GM18511 (cell line): ENCODE results near the gene ARID1A.
"Not testable (repeated sequence)": the region's sequence is repeated elsewhere in the genome, so short reads cannot be mapped to it uniquely, and the experiment has no call there.

ENCODE experiments used
- ATAC-seq: cut with Tn5 transposase; IDR thresholded peaks from one replicate; pipeline ENCODE4 v1.9.1; 2021; ENCODE audit warnings: mild to moderate bottlenecking, moderate library complexity; ENCODE audit not compliant: unreplicated experiment

ARID1A gene

DNA sequence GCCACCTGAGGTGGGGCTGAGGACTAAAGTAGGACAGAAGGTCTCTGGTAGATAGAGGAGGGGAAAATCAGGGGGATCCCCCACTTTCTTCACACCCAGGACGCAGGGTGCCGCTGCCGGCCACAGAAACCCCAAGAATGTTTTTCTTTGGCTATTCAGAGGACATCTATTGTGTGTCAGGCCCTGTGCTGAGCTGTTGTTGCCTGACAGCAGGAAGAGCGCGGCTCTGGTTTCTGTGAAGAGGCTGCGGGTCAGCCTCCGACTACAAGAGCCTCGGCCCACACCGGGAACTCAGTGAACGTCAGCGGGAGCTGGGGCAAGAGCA, 91.5 kb downstream of the ARID1A start:
- peak; percentile 64 for ATAC-seq

DNA sequence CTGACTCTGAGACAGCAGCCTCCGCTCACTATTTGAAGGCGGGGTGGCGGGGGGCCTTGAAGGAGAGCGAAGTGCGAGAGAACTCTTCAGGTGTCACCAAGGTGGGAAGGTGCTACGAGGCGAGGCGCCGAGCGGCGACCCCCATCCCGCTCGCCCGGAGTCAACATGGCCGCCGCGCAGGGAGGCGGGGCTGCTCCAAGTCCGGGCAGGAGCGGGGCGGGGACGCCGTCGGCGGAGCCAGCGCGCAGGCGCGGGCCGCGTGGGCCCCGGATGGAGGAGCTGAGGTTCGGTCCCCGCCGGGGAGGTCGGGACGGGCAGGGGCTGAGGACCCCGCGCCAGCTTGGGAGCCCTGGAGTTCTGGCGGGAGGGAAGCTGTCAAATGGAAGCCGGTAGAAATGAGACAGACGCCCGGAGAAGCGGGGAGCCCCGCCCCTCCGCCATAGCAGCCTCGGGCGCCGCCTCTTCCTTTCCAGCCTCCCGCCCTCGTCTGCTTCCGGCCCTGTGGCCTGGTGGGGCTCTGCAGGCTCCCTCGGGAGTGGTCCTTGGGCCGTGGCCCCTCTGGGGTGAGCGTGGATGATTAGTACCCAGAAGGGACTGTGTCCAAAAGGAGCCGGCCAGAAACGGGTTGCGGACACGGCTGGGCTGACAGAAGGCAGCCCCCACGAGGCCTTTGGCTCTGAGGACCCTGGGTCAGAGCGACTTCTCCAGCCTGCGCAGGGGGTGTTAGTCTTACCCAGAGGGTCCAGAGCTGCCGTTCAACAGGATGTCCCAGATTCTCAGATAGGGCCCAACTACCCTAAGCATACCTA, 92.1 kb downstream of the ARID1A start, which contains the start of gene PIGV:
Gene PIGV, plus strand, starts transcription at position 245 of the 809 bp plus-strand sequence. CDS start 2,866 bp downstream, outside the sequence.
- peak; percentile 65 for ATAC-seq

DNA sequence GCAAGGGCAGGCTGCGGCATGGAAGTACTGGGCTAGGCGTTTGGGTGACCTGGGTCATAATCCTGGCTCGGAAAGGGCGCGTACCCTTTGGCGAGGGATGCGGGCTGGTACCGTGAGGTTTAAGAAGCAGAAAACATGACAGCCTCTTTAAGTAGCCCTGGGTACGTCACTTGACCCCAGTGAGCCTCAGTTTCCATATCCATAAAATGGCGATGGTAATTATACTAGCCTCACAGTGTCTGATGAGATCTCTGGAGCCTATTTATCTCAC, 92.6 kb downstream of the ARID1A start:
- no peak for ATAC-seq

DNA sequence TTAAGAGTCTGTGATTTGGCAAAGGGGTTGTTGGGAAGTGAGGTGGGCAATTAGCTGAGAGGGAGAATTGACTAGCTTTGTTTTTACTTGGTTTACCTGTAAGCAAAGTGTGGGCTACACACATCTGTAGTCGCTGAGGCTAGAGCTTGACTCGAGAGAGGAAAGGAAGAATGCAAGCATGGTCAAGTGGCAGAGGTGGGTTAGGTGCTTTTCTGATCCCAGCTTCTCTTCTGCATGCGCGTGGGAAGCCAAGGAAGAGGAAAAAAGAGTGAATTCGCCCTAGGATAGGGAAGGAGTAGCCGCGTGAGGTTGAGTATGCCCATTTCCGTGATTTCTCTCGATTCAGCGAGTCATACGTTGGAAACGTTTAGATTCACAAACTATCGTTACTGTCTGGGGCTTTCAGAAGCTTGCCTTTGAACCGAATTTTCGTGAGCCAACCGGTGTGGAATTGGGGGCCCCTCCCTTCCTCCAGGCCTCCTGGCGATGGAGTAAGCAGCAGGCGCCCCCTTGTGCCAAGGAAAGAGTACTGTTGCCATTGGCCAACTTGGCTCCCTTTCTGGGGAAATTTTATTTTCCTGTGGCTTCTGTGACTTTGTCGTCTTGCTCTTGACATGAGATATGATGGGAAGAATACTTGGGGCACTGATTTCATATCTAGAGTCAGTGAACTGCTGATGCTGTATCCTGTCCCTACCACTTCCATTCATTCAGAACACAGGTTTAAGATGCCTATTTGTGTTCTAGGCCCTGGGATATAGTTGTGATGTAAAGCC, 93.2 kb downstream of the ARID1A start:
- ATAC-seq = no peak

DNA sequence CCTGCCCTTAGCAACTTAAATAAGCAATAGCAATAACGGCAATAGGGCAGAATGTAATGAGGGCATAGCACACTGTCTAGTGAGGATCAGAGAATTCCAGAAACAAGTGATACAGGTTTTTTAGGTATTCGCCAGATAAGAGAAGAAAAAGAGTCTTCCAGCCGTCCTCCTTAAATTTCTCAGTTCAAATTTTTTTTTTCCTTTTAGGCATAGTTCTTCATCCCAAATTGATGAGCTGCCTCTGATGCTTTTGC, 93.7 kb downstream of the ARID1A start:
- ATAC-seq = no peak

DNA sequence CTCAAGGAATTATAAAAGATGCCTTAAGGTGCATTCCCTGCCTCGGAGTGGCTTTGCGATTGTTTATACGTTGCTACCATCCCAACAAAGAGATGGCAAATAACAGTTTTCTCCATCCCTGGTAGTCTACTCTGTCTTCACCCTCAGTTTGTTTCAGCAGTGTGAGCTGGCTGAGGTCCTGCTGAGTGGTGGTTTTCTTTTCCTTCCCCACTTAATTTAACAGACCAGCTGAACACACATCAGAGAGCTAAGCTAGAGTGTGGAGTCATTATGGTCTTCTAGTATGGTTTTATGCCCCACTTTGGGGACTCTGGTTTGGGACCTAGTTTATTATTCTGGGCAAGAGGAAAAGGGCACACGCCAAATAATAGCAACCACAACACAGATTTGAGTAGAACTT, 94.1 kb downstream of the ARID1A start:
- no peak for ATAC-seq

DNA sequence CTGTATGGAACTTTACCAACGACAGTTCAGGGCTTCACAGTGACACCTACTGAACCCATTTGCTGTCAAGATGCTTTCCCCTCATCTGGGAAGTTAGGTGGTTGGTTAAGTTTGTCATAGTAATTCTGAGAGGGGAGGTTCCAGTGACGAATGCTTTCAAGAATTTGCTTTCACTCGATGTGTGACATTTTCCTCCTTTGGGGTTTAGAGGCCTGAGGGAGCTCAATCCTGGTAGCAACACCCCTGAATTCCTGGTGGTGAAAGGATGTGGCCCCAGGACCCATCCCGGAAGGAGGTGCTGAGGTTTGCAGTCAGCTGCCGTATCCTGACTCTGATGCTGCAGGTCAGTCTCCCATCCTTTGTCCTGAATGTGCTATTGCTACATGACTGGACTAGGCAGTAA, 94.7 kb downstream of the ARID1A start:
- no peak for ATAC-seq

- no peak for ATAC-seq
Observed at GRCh38 chr1:26791148-26791547, 95.3 kb downstream of the ARID1A start.

DNA sequence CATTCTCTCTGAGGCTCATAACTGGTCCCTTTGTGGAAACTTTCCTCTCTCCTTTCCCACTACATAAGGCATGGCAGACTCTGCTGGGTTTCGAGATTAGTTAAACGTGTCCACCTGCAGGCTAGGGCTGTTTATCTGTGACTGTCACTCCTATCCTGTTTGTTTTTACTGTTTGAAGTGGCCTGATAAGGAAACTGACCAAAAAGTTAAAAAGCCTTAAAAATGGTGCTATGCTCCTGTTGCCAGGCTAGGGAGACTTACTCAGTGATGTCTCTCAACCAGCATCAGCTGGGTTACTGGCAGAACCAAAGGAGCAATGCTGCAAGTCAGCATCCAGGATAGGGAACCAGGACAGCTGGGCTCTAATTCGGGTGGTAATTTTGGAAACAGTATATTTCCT, 95.8 kb downstream of the ARID1A start:
- no peak for ATAC-seq

DNA sequence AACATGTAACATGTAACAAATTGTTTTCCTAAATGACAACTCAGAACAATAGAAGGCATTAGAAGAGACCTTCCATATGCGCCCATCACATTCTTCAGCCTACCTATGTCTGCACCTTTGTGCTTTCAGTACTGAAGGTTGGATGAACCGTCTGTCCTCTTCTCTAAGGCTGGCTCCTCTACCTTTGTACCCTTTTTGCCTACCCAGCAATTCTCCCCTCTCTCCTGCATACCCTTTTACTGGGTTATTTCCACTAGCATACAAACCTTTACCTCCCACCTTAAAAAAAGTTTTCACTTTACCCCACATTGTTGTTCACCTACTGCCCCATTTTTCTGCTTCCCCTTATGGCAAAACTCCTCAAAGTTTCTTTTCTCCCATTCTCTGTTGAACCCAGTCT, 97.1 kb downstream of the ARID1A start:
- ATAC-seq = no peak

DNA sequence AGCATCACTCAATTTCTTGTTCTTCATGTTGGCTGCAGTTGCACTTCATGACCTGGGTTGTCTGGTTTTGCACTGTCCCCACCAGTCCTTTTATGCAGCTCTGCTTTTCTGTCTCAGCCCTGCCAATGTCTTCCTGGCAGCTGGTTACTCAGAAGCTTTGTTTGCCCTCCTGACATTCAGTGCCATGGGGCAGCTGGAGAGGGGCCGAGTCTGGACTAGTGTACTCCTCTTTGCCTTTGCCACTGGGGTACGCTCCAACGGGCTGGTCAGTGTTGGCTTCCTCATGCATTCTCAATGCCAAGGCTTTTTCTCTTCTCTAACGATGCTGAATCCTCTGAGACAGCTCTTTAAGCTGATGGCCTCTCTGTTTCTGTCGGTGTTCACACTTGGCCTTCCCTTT, 98.6 kb downstream of the ARID1A start:
- no peak for ATAC-seq

DNA sequence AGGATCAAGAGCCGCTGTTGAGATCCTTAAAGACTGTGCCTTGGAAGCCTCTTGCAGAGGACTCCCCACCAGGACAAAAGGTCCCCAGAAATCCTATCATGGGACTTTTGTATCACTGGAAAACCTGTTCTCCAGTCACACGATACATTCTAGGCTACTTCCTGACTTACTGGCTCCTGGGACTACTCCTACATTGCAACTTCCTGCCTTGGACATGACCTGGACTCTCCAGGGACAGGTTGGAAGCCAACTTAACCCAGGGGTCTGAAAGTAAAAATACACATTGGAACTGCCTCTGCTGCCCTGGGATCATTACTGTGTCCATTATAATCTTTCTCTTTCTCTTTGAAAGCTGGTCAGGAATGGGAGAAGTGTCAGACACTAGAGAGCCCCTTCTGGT, 101.8 kb downstream of the ARID1A start:
- ATAC-seq = no peak

DNA sequence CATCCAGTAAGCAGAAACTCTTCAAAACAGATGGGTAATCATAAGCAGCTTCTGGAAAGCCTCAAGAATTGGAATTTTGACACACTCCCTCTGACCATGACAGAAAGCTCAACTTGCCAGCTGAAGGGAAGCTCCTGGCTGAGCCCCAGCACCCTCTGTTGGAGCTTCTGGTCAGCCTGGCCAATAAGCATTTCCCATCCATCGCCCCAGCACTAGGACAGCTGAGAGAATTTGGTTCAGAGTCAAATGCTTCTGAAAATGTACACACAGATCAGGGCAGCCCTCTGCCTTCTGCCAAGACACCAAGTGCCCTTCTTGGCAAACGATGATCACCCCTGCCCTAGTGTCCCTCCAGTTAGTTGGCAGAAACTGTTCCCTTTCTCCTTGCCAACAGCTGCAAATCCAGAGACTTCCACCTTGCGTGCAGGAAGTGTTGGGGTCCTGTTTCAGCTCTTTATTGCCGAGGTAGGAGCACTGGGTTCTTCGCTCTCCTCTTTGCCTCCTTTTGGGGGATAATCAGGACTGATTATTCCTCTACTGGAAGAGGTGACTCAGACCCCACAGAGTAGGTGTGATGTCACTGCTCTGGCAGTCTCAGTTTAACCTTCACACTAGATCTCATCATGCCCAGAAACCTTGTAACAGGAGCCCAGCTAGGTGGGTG, 103.8 kb downstream of the ARID1A start:
- ATAC-seq = no peak

DNA sequence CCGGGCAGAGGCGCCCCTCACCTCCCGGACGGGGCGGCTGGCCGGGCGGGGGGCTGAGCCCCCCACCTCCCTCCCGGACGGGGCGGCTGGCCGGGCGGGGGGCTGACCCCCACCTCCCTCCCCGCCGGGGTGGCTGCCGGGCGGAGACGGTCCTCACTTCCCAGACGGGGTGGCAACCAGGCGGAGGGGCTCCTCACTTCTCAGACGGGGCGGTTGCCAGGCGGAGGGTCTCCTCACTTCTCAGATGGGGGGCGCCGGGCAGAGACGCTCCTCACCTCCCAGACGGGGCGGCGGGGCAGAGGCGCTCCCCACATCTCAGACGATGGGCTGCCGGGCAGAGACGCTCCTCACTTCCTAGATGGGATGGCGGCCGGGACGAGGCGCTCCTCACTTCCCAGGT, 108.1 kb downstream of the ARID1A start:
- not testable (repeated sequence) for ATAC-seq

GRCh38 chr1:26810105-26810504, 114.3 kb downstream of the ARID1A start:
- ATAC-seq = not testable (repeated sequence)

DNA sequence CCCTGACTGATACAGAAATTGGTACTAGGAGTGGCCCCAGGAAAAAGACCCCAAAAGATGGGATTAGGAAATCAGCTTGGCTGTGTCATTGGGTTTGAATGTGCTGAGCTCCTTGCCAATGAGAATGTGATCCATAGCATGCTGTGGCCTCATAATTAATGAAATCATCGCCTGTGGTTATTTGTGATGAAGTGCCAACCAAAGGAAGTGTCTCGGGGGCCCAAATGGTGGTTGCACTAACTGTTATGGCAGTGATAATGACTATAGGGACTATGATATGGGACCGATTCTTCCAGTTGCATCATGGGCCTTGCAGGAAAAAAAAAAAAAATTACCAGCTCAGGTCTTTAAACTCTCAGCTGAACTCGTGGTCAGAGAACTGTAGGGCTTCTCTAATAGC, 115.2 kb downstream of the ARID1A start:
- no peak for ATAC-seq

- ATAC-seq = no peak
Observed at GRCh38 chr1:26811708-26812107, 115.9 kb downstream of the ARID1A start.

DNA sequence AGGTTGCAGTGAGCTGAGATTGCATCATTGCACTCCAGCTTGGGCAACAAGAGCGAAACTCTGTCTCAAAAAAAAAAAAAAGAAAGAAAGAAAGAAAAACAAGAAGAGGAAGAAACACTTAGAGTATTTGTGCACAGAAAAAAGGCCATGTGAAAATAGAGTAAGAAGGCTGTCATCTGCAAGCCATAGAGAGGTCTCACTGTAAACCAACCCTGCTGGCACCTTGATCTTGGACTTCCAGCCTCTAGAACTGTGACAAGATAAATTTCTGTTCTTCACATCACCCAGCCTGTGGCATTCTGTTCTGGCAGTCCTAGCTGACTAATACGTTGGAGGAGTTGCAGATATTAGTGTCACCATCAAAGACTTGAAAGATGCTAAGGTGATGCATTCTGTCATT, 118.6 kb downstream of the ARID1A start:
- ATAC-seq = no peak

GRCh38 chr1:26814893-26815292, 119.1 kb downstream of the ARID1A start:
- ATAC-seq = no peak

GRCh38 chr1:26820784-26821269, 125.0 kb downstream of the ARID1A start:
- peak; percentile 91 for ATAC-seq

- no peak for ATAC-seq
Observed at GRCh38 chr1:26822737-26823395, 127.1 kb downstream of the ARID1A start.

- no peak for ATAC-seq
Observed at GRCh38 chr1:26824731-26825130, 128.9 kb downstream of the ARID1A start.
